ENCODE results near the gene CLPTM1. TPM values are rescaled to one million over a fixed set of nuclear protein-coding genes. Genes with fewer than 3 reads are reported as not detected.

CLPTM1 gene
- total and polyA plus RNA-seq, 9 of the 15 experiments (the other 6 are each of a cell fraction or from before 2014, with no cell fraction given): 0.37 to 96.0 (median 27.5) TPM

- TF ChIP-seq ETS1 (conservative IDR thresholded peaks at IDR 0.05; ENCODE audit: control insufficient read depth, low read depth, low read length) (no peak), CBFB (CRISPR knock-in tag; IDR thresholded peaks at IDR 0.05) (no peak), NFATC3 (IDR thresholded peaks at IDR 0.05) (no peak), CBX5 (IDR thresholded peaks at IDR 0.05; ENCODE audit: borderline replicate concordance, low read depth) (peak; percentile 38; the same call in 1 of the 2 replicates), FIP1L1 (IDR thresholded peaks at IDR 0.05; ENCODE audit: low read depth, low read length, poor library complexity, severe bottlenecking) (no peak), ZNF3 (CRISPR knock-in tag; IDR thresholded peaks at IDR 0.05) (no peak), ZNF561 (CRISPR knock-in tag; conservative IDR thresholded peaks at IDR 0.05) (no peak), GTF2E2 (tag; IDR thresholded peaks at IDR 0.05) (no peak), HDAC1 (IDR thresholded peaks at IDR 0.05) (peak in 1 of 2 experiments; percentile 69; a peak in 1 of 4 replicates), RERE (CRISPR knock-in tag; IDR thresholded peaks at IDR 0.05; ENCODE audit: borderline replicate concordance) (no peak), ZNF717 (CRISPR knock-in tag; IDR thresholded peaks at IDR 0.05) (no peak), KDM4B (IDR thresholded peaks at IDR 0.05; ENCODE audit: borderline replicate concordance in 2 of 2, low read depth in 1 of 2) (no peak), RAD21 (CRISPR knock-in tag; conservative IDR thresholded peaks at IDR 0.05 in 1 of 2, IDR thresholded peaks at IDR 0.05 in 1 of 2) (peak in 1 of 2 experiments; percentile 40; a peak in 3 of 4 replicates), ETV5 (CRISPR knock-in tag; IDR thresholded peaks at IDR 0.05; ENCODE audit: low read depth) (peak; percentile 62), MBD1 (CRISPR knock-in tag; IDR thresholded peaks at IDR 0.05) (no peak), FOXP1 (CRISPR knock-in tag; IDR thresholded peaks at IDR 0.05) (no peak), RBM25 (IDR thresholded peaks at IDR 0.05; ENCODE audit: low read depth, low read length, severe bottlenecking) (no peak), BCOR (IDR thresholded peaks at IDR 0.05) (no peak), ZNF282 (CRISPR knock-in tag; IDR thresholded peaks at IDR 0.05) (no peak), ILF3 (IDR thresholded peaks at IDR 0.05; ENCODE audit: borderline replicate concordance) (no peak), ZNF436 (CRISPR knock-in tag; IDR thresholded peaks at IDR 0.05) (no peak)
Measured at GRCh38 chr19:44943801-44944249, 11.4 kb upstream of the CLPTM1 start (continued).

Measured in K562 (cell line).